Measurements from ENCODE around the gene ARID2. TPM values are rescaled to one million over a fixed set of nuclear protein-coding genes. Genes with fewer than 3 reads are reported as not detected.

Gene ARID2
- total and polyA plus RNA-seq, 2 experiments from 2014 or later: 26.5 to 54.9 TPM

- TF ChIP-seq ZNF462 (CRISPR knock-in tag; IDR thresholded peaks at IDR 0.05) (no peak), EZH2phosphoT487 (IDR thresholded peaks at IDR 0.05; ENCODE audit: unreplicated experiment) (no peak), REST (IDR thresholded peaks at IDR 0.05; ENCODE audit: unreplicated experiment) (no peak), CREB1 (CRISPR knock-in tag; IDR thresholded peaks at IDR 0.05; ENCODE audit: low read depth) (no peak), JUNB (IDR thresholded peaks at IDR 0.05; ENCODE audit: unreplicated experiment) (no peak), ZNF331 (CRISPR knock-in tag; IDR thresholded peaks at IDR 0.05; ENCODE audit: low read depth) (no peak), ETS1 (IDR thresholded peaks at IDR 0.05) (no peak)
These were observed 105.3 kb downstream of the ARID2 start (continued) for GRCh38 chr12:45834809-45835208.
